HepG2 (cell line): ENCODE data around the gene FGF18.

ENCODE experiments used
- BORCS8-MEF2B ChIP-seq: sonication (generic); formaldehyde crosslinking; IDR thresholded peaks from 2 replicates; pipeline ENCODE4 v1.8.0; 2022; ENCODE audit warnings: mild to moderate bottlenecking, missing genetic modification reagents
- CHD2 ChIP-seq: IDR thresholded peaks from 2 replicates; pipeline ENCODE4 v1.6.1; 2011; ENCODE audit warnings: low read depth, low read length, improper control_type of control experiment
- JUND ChIP-seq: sonication (generic); formaldehyde crosslinking; IDR thresholded peaks from 2 replicates; pipeline ENCODE4 v1.8.0; 2022; ENCODE audit warnings: mild to moderate bottlenecking, missing genetic modification reagents
- MAX ChIP-seq: IDR thresholded peaks from 2 replicates; pipeline ENCODE4 v1.6.1; 2012; ENCODE audit warnings: inconsistent platforms
- TAF1 ChIP-seq: sonication (generic); formaldehyde crosslinking; IDR thresholded peaks from 2 replicates; pipeline ENCODE4 v1.4.0; 2020; ENCODE audit warnings: missing genetic modification reagents
- ZNF326 ChIP-seq: sonication (generic); formaldehyde crosslinking; IDR thresholded peaks from 2 replicates; pipeline ENCODE4 v1.4.0; 2020; ENCODE audit warnings: missing genetic modification reagents, borderline replicate concordance
- ZSCAN29 ChIP-seq: sonication (generic); formaldehyde crosslinking; conservative IDR thresholded peaks from 2 replicates; pipeline ENCODE4 v1.4.0; 2020; ENCODE audit warnings: mild to moderate bottlenecking, missing genetic modification reagents

GRCh38 chr5:171388816-171389168 is 30.7 kb upstream of the FGF18 start:
- TF ChIP-seq ZSCAN29 (CRISPR knock-in tag), result no peak
- TF ChIP-seq BORCS8-MEF2B (CRISPR knock-in tag), result no peak
- TF ChIP-seq JUND (CRISPR knock-in tag), result no peak
- TF ChIP-seq MAX, result no peak
- no peak for TF ChIP-seq CHD2
- TF ChIP-seq TAF1 (CRISPR knock-in tag), result no peak
- TF ChIP-seq ZNF326, result no peak
